Transverse colon (tissue), 4 donors: ENCODE measurements around the gene CDC45.

Experiments
- CTCF ChIP-seq, 5 experiments: fragments of 200-600 bp in 3 of 5; fragments of 450-650 bp in 2 of 5; sonication (generic) in 3 of 5; IDR thresholded peaks; 1 replicate in 2 of 5; 2 replicates in 3 of 5; pipeline ENCODE4 v1.5.1; 2016 to 2017; ENCODE audit warnings: antibody characterized with exemption in 5 of 5, inconsistent platforms in 3 of 5, mild to moderate bottlenecking in 2 of 5, moderate library complexity in 1 of 5
- EP300 ChIP-seq: sonication (generic); formaldehyde crosslinking; IDR thresholded peaks from one replicate; pipeline ENCODE4 v1.6.1; 2017; ENCODE audit warnings: antibody characterized with exemption, low read depth
- POLR2A ChIP-seq: fragments of 450-650 bp; IDR thresholded peaks from one replicate; pipeline ENCODE4 v1.6.1; 2016; ENCODE audit warnings: antibody characterized with exemption, mild to moderate bottlenecking, moderate library complexity
- POLR2AphosphoS5 ChIP-seq, 3 donors: sonication (generic); formaldehyde crosslinking; IDR thresholded peaks; one replicate each; pipeline ENCODE4 v1.6.1; 2016; ENCODE audit warnings: antibody characterized with exemption in 3 of 3

- TF ChIP-seq CTCF (IDR thresholded peaks at IDR 0.05) (no peak), POLR2AphosphoS5 (IDR thresholded peaks at IDR 0.05) (no peak), EP300 (no peak), POLR2A (no peak)
Observed at GRCh38 chr22:19527321-19527721, 47.6 kb downstream of the CDC45 start.
